ENCODE measurements around the gene CCDC97. TPM values are rescaled to one million over a fixed set of nuclear protein-coding genes. Genes with fewer than 3 reads are reported as not detected.
A peak's percentile ranks its signal among the peaks of the same experiment; 100 is the strongest.
"Not testable (repeated sequence)": the region's sequence is repeated elsewhere in the genome, so short reads cannot be mapped to it uniquely, and the experiment has no call there.

The CCDC97 gene
- polyA plus RNA-seq (ENCODE audit: insufficient read length in 4 of 4) = 10 to 100 TPM; 30.8 to 40.1 (median 34.1) TPM

DNA sequence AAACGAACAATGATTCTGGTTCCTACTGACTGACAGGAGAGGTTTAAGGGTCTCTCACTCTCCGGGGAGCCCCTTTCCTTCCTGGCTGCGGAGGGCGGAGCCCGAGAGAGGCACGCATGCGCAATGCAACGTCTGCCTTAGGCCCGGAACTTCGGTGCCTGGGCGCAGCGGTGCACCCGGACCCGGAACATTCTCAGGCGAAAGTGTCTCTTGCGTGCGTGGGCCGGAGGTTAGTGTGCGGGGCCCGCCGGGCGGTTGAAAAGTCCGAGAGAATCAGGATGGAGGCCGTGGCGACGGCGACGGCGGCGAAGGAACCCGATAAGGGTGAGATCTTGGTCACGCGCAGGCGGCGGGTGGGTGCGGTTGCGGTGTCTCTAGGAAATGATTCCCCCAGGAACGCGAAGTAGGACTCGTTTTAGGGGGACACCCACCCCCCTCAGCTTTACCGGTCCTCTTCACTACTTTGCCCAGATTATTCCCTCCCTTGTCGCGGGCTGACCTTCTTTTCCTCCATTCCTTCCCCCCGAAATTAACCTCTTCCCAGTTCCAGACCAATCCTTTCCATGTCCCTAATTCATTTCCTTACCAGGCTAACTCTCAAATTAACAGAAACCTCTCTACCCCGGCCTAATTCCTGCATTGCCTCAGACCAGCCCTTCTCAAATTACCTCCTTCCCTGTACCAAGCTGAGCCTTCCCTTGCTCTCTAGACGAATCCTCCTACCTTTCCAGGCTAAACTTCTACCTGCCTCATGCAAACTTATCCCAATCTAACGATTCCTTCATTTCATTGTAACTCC, at the start of gene CCDC97:
CCDC97 (plus strand) TSS at position 140 of the 799 bp plus-strand sequence; CDS start at position 279, 139 bp downstream.
- DNase-seq (ENCODE audit: low read depth in 4 of 4, low spot score in 2 of 4) = peak; percentile 87 to 96 (median 88)

DNA sequence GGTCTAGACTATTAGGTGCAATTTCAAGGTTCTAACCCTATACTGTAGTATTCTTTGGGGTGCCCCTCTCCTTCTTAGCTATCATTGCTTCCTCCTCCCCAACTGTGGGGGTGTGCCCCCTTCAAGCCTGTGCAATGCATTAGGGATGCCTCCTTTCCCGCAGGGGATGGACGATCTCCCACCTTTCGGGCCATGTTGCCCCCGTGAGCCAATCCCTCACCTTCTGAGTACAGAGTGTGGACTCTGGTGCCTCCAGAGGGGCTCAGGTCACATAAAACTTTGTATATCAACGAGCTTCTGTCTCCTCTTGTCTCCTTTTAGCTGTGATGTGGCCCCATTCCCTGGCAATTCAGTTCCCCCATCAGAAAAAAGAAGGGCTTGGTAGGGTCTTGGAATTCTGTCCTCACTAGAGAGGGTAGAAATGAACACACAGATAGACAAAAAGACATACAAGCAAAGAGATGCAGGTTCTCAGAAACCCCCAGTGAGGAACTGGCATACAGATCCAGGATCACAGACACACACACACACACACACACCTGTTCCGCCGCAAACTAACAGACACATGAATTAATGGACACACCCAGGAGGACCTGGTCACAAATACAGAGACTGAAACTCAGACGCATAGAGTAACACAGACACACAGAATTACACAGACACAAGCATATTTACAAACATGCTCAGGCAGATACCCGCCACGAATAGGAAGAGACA, 48.3 kb upstream of the CCDC97 start:
- peak in 1 of 4 donors; percentile 4 for DNase-seq (ENCODE audit: low read depth in 4 of 4, low spot score in 2 of 4)

DNA sequence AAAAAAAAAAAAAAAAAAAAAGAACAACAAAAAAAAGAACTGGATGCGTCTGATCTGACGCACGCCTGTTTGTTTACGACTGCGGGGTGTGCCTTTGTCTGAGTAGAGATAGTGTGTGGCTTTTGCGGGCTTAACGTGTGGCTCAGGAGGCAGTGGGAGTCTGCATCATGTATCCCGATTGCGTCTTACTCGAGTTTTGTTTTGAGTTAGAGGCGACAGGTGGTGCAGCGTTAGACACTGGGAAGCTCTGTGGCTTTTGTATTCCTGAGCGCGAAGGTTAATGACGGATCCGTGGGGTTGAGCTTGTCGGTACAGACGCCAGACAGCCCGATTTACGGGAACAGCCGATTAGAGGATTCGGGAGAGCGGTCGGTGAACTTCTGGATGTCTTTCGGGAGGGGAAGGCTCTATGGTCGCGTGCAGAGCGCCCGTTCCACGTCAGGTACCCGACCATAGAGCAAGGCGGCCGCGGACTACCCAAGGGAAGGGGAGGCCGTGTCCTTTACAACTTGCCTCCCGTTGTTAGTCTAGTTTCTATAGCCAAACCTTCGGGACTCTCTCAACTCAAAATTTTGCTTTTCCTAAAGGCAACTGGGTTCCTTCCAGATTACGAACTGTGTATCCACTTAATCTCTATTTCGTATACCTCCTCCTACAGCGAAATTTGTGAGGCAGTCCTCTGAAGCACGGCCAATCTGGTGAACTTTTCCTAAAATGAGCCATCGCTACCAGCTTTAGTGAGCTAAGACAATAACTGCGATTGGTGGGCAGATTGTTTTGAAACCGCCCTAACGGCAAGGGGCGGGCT, 46.7 kb upstream of the CCDC97 start:
- DNase-seq (ENCODE audit: low read depth in 4 of 4, low spot score in 2 of 4) = peak in 2 of 4 donors; percentile 32 to 73

DNA sequence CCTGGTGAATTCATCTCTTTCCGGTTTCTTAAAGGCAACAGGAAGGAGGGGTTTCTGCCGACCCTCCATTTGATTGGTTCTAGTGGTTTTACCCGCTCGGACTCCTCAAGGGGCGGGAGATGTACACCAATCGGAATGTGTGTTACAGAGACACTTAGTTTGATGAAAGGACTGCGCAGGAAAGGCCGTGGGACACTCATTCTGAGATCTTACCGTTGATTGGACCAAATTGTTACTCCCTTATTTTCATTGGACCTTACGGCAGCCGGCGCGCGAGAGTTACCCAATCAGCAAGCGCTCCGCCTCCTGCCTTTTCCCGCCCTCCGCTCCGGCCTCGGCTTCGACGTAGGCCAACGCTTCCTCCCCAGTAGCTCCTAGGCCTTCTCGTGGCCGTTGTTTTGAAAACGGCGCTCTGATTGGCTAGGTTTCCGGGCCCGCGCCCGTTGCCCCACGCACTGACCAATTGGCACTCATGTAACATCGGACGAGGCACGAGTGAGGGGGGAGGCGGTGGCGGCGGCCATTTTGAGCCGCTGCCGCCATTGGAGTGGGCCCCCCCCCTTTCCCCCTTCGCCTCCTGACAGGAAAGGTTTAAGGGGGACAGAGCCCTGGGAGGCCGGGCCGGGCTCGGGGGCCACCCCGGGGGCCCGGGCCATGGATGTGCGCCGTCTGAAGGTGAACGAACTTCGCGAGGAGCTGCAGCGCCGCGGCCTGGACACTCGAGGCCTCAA, 46.0 kb upstream of the CCDC97 start, which contains the start of gene HNRNPUL1:
HNRNPUL1 (plus strand) TSS at position 523 of the 731 bp plus-strand sequence; CDS start at position 655, 132 bp downstream.
- peak; percentile 100 for DNase-seq (ENCODE audit: low read depth in 4 of 4, low spot score in 2 of 4)

DNA sequence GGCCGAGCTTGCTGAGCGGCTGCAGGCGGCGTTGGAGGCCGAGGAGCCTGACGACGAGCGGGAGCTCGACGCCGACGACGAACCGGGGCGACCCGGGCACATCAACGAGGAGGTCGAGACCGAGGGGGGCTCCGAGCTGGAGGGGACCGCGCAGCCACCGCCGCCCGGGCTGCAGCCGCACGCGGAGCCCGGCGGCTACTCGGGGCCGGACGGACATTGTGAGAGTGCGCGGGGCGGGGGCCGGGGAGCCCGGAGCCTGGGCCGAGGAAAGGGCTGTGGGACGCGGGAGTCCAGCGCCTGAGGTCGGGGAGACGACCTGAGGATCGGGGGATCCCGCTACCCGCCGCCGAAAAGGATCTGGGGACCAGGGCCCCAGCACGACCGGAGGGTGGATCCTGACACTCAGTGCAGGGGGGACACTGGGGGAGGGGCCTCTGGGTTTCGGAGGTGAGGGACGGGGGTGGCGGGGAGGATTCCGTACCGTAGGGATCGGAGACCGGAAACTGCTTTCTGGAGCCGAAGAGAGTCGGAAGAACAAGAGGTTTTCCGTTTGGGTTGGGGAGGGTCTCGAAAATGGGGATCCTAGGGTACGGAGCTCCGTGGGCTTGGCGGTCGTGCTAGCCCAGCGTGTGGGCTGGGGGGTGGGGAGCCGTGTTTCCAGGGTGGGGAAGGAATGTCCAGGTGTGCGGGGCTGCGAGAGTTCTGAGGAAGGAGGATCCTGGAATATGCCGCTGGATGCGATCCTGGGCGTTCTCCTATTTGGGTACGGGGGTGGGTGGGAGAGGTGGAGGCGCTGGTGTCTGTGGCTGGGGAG, 45.2 kb upstream of the CCDC97 start:
- peak; percentile 9 to 46 (median 30) for DNase-seq (ENCODE audit: low read depth in 4 of 4, low spot score in 2 of 4)

DNA sequence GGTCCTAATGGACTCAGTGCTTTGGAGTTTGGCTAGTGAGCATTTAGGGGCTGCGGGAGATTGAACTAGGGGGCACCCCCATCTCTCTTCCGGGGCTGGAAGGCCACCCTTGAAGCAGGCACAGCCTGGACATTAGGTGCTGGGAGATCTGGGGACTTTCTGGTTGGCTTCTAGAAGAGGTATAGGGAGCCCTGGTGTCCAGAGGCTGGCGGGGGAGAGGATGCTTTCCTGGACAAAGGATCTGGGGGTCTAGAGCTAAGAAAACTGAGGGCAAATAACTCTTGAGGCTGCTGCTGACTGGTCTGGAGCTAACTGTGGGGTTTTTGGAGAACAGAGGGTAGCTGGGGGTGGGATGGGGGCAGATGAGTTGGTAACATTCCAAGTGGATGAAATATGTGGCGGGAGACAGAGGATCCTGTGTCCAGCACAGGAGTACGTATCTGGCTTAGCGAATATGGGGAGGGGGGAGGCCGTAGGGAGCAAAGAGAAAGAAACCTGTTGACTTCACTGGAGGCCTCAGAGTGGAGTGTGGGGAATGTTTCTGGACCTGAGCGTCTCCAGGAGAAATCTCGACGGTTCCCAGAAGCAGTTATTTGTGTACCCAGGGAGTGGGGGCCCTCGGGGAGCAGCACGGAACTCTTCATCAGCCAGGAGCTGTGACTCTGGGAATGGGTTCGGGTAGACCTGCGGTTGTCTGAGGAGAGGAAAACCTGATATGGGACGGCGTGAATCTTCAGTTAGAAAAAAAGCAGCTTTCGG, 44.4 kb upstream of the CCDC97 start:
- peak; percentile 15 to 34 (median 28) for DNase-seq (ENCODE audit: low read depth in 4 of 4, low spot score in 2 of 4)

DNA sequence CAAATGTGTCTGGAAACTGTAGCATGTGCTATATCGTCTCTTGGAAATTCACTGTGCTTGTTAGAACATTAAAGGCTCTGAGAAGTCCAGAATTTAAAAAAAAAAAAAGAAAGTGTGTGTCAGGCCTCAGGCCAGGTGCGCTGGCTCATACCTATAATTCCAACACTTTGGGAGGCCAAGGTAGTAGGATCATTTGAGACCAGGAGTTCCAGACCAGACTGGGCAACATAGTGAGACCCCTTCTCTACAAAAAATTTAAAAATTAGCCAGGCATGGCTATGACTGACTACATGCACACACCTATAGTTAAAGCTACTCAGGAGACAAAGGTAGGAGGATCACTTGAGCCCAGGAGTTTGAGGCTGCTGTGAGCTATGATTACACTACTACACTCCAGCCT, 40.9 kb upstream of the CCDC97 start:
- DNase-seq (ENCODE audit: low read depth in 4 of 4, low spot score in 2 of 4) = no peak

DNA sequence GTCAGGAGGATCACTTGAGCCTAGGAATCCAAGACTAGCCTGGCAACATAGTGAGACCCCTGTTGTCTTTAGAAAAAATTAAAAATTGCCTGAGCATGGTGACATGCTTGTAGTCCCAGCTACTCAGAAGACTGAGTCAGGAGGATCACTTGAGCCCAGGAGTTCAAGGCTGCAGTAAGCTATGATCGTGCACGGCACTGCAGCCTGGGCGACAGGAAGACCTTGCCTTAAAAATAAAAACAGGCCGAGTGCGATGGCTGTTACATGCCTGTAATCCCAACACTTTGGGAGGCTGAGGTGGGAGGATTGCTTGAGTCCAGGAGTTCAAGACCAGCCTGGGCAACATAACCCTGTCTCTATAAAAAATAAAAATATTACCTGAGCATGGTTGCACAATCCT, 40.4 kb upstream of the CCDC97 start:
- DNase-seq (ENCODE audit: low read depth in 4 of 4, low spot score in 2 of 4) = no peak

DNA sequence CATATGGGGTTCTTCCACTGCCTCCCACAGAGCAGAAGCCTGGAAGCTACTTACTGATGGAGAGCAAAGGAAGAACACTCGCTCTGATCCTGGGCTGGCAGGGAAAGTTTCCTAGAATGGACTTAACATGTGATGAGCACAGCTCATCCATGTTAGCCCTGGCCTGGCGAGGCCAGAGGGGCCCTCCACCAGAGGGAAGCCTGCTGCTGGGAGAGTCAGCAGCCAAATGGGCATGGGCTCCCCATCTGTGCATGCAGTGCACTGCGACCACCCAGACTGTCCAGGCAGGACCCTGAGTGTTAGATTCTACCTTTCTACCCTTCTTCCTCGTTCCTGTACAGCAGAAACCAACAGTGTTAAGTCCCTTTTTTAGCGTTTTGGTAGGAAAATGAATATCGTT, 36.9 kb upstream of the CCDC97 start:
- DNase-seq (ENCODE audit: low read depth in 4 of 4, low spot score in 2 of 4) = no peak

DNA sequence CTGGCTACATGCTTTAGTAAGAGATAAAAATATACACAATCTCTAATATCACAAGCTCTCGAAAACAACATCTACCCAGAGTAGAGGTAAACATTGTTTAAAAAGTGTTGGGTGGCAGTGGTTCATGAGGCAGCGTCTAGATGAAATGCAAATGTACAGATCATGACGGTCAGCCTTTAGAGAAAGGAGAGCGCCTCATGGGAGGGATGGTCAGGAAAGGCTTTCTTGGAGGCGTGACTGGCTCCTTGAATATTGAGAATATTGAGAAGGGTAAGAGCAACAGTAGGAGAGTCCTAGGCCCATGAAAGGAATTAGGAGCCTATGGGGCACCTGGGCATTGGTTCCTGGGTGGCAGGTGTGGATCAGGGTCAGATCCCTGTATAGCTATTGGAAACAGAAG, 35.2 kb upstream of the CCDC97 start:
- DNase-seq (ENCODE audit: low read depth in 4 of 4, low spot score in 2 of 4) = no peak

DNA sequence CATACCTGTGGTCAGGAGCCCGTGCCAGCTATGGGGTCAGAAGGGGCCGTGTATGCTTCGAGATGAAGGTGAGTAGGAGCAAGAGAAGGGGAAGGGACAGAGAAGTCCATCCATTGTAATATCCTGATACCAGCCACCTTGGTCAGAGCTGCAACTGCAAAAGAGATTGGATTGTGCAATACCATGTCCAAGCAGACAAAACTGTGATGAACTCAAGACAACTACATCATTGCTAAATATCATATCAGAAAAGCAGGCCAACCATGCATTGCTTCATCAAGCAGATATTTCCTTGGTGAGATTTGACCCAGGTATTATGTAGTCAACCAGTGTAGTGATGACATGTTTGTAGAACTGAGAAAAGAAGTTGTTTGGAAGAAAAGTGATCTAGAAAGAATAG, 33.7 kb upstream of the CCDC97 start:
- no peak for DNase-seq (ENCODE audit: low read depth in 4 of 4, low spot score in 2 of 4)

DNA sequence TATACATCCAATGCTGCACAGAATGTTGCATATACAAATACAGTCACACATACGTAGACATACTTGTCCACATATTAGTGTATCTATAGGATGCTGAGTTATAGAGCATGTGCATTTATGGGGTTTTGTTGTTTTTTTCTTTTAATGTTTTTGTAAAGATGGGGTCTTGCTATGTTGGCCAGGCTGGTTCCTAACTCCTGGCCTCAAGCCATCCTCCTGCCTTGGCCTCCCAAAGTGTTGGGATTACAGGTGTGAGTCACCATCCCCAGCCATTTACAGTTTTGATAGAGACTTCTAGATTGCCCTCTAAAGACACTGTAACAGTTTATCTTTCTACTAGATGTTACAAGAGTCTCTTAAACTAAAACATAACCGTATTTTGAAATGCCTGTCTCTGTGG, 31.5 kb upstream of the CCDC97 start:
- DNase-seq (ENCODE audit: low read depth in 4 of 4, low spot score in 2 of 4) = no peak

DNA sequence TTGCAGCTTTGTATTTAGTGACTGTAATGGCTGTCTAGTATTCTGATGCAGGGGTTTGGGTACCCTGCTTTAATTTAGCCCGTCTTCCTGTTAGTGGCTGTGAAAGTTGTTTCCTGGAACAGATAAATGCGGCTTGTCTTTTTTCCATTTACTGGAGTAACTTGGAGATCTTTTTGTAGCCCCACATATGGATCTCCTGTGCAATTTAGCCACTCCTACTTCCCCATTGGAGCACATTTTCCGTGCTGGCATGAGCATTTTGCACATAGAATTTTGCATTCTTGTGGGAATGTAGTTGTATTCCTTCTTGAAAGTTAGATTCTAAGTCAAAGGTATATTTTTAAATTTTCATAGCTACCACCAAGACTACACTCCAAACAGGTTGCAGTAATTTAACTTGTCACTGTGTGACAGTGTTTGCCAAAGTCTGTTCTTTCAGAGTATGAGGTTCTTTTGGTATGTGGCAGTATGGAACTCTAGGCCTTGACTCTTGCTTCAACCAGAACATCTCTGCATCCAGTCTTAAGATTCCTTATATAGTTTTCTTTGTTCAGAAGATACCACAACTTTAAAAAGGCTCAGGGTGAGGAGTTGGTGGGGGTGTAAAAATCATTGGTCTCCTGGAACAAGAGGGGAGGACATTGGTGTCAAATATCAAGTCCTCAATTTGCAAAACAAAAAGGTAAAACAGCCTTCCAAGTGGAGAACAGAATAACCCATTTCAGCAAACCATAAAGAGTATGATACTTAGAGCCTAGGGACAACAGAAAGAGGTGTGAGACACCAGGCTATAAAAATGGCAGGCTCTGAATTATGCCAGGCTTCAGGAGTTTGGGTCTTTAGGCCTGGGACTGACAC, 21.1 kb upstream of the CCDC97 start:
- no peak for DNase-seq (ENCODE audit: low read depth in 4 of 4, low spot score in 2 of 4)

DNA sequence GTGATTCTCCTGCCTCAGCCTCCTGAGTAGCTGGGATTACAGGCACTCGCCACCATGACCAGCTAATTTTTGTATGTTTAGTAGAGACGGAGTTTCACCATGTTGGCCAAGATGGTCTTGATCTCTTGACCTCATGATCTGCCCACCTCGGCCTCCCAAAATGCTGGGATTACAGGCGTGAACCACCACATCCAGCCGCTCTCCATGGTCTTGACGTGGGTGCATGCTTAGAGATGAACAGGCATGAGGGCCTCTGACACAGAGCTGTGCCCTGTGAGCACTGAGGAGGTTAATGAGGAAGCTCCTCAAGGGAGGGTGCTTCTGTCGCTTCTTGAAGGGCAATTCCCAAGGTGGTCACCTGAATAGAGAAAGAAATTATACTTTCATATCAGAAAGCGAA, 20.2 kb upstream of the CCDC97 start:
- not testable (repeated sequence) for DNase-seq (ENCODE audit: low read depth in 4 of 4, low spot score in 2 of 4)

DNA sequence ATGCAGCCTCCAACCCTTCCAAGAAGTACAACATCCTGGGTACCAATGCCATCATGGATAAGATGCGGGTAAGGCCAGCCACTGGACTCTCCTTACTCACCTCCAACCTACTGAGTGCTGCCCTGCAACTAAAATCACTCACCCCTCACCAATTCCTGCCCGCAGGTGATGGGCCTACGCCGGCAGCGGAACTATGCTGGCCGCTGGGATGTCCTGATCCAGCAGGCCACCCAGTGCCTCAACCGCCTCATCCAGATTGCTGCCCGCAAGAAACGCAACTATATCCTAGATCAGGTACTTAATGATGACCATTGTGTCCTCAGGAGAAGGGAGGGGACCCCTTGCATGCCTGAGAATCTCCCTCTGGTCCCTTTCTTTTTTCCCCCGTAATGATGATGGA, 15.6 kb upstream of the CCDC97 start:
- no peak for DNase-seq (ENCODE audit: low read depth in 4 of 4, low spot score in 2 of 4)

DNA sequence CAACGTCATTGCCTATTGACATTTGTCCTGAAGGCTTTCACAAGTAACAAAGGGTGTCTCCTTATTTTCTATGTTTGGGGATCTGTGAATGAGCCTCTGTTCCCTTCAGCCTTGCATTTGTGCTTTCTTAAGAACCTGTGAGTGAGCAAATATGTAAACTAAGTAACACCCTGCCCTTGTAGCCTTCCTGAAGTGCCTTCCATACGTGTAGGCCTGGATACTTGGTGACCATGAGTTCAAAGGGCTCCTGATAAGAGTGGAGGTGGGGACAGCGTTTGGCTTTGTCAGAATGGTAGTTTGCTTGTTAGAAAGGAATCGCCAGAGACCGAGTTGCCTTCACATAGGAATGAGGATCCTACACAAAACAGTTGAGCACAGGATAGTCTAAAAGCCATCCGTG, 14.5 kb upstream of the CCDC97 start:
- no peak for DNase-seq (ENCODE audit: low read depth in 4 of 4, low spot score in 2 of 4)

DNA sequence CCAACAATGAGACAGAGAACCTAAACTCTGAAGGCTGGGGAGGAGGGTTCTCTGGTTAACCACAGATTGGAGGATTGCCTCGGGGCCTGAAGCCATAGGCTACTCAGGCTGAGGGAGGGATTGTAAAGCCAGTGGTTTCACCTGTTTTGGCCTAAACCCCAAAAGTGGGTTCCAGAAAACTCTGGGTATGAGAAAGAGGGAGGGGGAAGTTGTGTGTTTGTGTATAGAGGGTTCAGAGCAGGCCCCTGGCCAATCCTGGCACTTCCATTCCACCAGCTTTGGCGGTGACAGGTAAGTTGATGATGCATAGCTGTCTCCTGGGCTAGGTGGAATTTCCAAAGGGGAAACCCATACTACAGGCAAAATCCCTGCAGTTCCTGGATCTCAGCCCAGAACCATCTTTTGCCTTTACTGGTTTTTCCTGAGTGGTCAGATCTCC, 13.5 kb upstream of the CCDC97 start:
- DNase-seq (ENCODE audit: low read depth in 4 of 4, low spot score in 2 of 4) = no peak

All from left renal cortex interstitium (tissue), 4 donors.